Measurements from ENCODE around the gene ZNF438.
"Not testable (repeated sequence)": the region's sequence is repeated elsewhere in the genome, so short reads cannot be mapped to it uniquely, and the experiment has no call there.

Gene ZNF438

DNA sequence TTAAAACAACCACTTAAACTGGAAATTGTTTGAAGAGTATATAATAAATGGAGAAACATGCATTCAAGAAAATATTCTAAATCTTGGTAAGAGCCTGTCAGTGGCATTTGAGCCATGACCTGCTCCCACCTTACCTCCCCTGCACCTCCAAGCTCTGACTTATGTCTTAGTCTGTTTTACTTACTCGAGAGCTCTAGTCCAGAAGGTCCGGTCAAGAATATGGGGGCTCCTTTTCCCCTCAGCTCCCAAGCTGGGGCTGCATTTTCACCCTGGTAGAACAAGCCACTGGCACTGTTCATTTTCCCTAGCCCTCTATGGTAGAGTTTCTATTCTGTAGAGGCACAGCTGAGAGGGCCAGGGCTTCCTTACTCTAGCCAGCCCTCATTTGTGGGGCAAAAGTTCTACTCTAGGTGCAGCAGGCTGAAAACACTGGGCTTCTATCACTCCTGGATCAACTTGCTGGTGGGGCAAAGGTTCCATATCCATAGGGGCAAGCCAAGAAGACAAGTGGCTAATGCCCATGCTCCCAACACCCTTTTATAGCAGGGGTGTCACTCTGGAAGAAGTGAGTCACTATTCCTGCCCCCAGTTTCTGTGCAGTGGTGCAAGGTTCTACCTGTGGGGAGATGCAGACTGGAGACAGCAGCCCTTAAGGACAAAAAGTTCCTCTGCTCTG lies 40.6 kb downstream of the ZNF438 start:
- Mint-ChIP-seq H3K4me1 (ENCODE audit: low read depth) (peaks cover 7% of the 10 kb centered on the region), H3K9me3 (no peaks in the 10 kb centered on the region), H3K36me3 (ENCODE audit: low read depth) (peaks cover 20% of the 10 kb centered on the region), H3K27ac (no peak overlapping the region), H3K4me3 (no peak overlapping the region), H3K27me3 (no peaks in the 10 kb centered on the region)

DNA sequence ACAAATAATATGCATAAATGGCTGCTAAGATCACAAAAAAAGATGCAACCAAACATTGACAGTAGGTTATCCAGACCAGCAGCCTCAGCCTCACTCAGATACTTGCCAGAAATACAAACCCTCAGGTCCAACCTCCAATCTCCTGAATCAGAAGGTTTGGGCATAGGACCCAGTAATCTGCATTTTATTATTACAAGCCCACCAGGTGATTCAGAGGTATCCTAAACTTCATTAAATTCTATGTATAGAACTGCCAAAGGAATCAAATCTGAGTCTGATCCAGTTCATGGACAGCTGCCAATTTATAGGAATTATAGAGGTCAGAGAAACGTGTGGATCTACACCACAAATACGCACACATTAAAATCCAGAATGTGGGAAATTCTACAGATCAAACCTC lies 41.3 kb downstream of the ZNF438 start:
- no peak overlapping the region for H3K4me3 Mint-ChIP-seq
- no peak overlapping the region for H3K27ac Mint-ChIP-seq
- H3K36me3 Mint-ChIP-seq (ENCODE audit: low read depth): peaks cover 14% of the 10 kb centered on the region
- peaks cover 9% of the 10 kb centered on the region for H3K4me1 Mint-ChIP-seq (ENCODE audit: low read depth)
- H3K9me3 Mint-ChIP-seq: no peaks in the 10 kb centered on the region
- no peaks in the 10 kb centered on the region for H3K27me3 Mint-ChIP-seq

DNA sequence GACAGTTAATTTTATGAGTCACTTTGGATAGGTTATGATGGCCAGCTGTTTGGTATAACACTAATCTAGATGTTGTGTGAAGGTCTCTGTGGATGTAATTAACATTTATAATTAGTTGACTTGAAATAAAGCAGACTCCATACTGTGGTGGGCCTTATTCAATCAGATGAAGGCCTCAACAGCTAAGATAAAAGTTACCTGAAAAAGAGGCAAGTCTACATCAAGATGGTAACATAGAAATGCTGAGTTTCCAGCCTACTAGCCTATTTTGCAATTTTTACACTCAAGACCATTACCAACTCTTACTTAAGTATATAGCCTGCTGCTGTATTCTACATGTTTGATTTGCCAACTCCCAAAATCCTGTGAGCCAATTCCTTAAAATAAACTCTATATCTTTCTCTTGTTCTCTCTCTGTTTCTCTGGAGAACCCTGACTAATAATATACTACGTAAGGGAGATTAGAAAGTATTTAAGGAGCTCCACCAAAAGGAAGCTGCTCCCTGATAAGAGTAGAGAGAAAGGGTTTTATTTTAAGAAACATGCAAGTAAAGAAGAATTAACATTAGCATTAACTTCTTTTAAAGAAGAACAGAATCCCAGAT lies 42.7 kb downstream of the ZNF438 start:
- no peaks in the 10 kb centered on the region for H3K27me3 Mint-ChIP-seq
- no peak overlapping the region for H3K4me3 Mint-ChIP-seq
- H3K27ac Mint-ChIP-seq: no peak overlapping the region

DNA sequence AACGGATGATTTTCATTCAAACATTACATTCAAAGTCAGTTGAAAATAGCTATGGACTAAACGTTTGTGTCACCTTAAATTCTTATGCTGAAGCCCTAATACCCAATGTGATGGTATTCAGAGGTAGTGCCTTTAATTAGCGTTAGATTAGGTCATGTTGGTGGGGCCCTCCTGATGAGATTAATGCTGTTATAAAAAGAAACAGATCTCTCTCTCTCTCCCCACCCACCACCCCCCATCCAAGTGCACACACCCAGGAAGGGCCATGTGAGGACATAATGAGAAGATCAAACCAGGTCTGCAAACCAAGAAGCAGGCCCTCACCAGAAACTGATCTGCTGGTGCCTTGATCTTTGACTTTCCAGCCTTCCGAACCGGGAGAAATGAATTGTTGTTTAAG lies 44.2 kb downstream of the ZNF438 start:
- peaks cover 15% of the 10 kb centered on the region for H3K4me1 Mint-ChIP-seq (ENCODE audit: low read depth)
- H3K4me3 Mint-ChIP-seq: no peak overlapping the region
- no peaks in the 10 kb centered on the region for H3K27me3 Mint-ChIP-seq
- peaks cover 7% of the 10 kb centered on the region for H3K36me3 Mint-ChIP-seq (ENCODE audit: low read depth)
- H3K9me3 Mint-ChIP-seq: no peaks in the 10 kb centered on the region
- no peak overlapping the region for H3K27ac Mint-ChIP-seq

More for the DNA sequence above, 42.7 kb downstream of the ZNF438 start:
- Mint-ChIP-seq H3K9me3 (no peaks in the 10 kb centered on the region), H3K4me1 (ENCODE audit: low read depth) (peaks cover 9% of the 10 kb centered on the region), H3K36me3 (ENCODE audit: low read depth) (peaks cover 3% of the 10 kb centered on the region)

DNA sequence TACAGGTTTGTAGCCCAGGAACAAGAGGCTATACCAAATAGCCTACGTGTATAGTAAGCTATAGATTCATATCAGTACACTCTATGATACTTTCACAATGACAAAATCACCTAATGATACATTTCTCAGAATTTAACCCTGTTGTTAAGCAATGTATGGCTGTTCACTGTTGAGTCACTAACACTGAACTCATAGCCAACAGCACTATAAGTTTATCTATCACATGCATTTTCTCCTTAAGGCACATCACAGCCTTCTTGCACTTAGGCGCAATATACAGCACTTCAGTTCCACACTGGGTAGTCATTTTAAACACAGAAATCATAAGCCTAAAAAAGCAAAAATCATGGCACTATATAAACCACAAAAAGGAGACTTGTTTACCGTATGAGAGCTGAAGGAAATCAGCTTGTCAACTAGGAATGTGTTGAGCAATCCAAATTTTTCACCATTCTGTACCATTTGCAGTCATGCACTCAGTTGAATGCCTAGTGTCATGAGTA lies 45.6 kb downstream of the ZNF438 start:
- Mint-ChIP-seq H3K4me1 (ENCODE audit: low read depth) (peaks cover 10% of the 10 kb centered on the region), H3K36me3 (ENCODE audit: low read depth) (peaks cover 7% of the 10 kb centered on the region), H3K27me3 (no peaks in the 10 kb centered on the region), H3K27ac (no peak overlapping the region), H3K4me3 (no peak overlapping the region), H3K9me3 (no peaks in the 10 kb centered on the region)

DNA sequence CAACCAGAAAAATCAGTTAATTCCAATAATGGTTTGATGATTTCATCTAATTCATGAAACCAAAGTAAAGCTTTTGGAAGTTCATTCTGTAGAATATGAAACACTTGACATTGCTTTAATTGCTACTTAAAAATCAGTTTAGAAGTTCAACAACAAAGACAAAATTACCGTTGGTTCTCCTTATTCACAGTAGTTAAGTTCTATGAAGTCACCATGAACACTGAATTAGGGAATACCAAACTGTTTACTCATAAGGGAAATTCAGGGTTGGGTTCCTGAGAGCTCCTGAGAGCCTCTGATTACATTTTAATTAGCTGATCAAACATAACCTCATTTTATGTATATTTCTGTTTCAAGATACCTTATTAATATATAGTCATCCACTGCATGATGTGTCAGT lies 46.2 kb downstream of the ZNF438 start:
- Mint-ChIP-seq H3K27me3 (no peaks in the 10 kb centered on the region), H3K27ac (no peak overlapping the region), H3K4me3 (no peak overlapping the region)

DNA sequence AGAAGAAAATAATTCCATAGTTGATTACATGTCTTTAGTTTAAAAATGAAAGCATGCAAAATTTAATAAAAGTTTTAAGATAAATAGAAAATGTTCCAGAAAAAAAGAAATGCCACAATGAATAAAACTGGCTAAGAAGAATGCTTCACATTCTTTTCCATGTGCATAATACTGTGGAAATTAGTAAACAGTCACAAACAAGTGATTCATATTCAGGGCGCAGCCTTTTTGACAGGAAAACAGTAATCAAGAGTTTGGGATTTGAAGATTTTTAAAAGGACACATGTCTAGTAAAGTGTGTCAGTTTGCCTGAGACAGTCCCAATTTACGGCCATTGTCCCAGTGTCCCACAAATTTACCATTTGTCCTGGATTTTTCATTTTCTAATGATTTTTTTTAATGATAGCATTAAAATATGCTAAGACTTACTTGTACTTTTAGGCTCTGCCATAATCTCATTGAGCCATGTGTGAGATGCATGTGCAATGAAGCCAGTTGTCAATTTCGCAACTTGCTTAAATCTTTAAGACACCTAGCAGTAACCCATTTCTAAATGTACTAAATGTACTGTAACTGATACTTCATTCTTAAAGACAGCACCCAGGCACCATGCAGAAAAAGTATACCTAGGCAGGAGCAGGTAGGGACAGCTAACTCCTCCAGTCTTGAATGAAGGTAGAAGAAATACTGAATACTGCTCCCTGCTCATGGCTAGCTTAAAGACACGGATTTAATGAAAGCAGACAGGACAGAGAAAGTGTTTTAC lies 46.9 kb downstream of the ZNF438 start:
- no peak overlapping the region for H3K27ac Mint-ChIP-seq
- peaks cover 7% of the 10 kb centered on the region for H3K9me3 Mint-ChIP-seq
- H3K4me3 Mint-ChIP-seq: no peak overlapping the region
- H3K36me3 Mint-ChIP-seq (ENCODE audit: low read depth): peaks cover 10% of the 10 kb centered on the region
- H3K27me3 Mint-ChIP-seq: no peaks in the 10 kb centered on the region
- peaks cover 10% of the 10 kb centered on the region for H3K4me1 Mint-ChIP-seq (ENCODE audit: low read depth)

More for the DNA sequence above, 46.2 kb downstream of the ZNF438 start:
- no peaks in the 10 kb centered on the region for H3K9me3 Mint-ChIP-seq
- H3K4me1 Mint-ChIP-seq (ENCODE audit: low read depth): peaks cover 10% of the 10 kb centered on the region
- peaks cover 7% of the 10 kb centered on the region for H3K36me3 Mint-ChIP-seq (ENCODE audit: low read depth)

DNA sequence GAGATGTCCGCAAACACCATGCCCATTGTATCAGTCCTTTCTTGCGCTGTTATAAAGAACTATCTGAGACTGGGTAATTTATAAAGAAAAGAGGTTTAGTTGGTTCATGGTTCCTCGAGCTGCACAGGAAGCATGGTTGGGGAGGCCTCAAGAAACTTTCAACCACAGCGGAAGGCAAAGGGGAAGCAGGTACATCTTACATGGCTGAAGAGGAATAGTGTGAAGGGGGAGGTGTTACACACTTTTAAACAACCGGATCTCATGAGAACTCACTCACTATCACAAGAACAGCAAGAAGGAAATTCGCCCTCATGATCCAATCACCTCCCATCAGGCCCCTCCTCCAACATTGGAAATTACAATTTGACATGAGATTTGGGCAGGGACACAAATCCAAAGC lies 48.5 kb downstream of the ZNF438 start:
- peaks cover 20% of the 10 kb centered on the region for H3K36me3 Mint-ChIP-seq (ENCODE audit: low read depth)
- H3K27me3 Mint-ChIP-seq; H3K4me3 Mint-ChIP-seq; H3K27ac Mint-ChIP-seq; H3K4me1 Mint-ChIP-seq (ENCODE audit: low read depth); H3K9me3 Mint-ChIP-seq: not testable (repeated sequence)

DNA sequence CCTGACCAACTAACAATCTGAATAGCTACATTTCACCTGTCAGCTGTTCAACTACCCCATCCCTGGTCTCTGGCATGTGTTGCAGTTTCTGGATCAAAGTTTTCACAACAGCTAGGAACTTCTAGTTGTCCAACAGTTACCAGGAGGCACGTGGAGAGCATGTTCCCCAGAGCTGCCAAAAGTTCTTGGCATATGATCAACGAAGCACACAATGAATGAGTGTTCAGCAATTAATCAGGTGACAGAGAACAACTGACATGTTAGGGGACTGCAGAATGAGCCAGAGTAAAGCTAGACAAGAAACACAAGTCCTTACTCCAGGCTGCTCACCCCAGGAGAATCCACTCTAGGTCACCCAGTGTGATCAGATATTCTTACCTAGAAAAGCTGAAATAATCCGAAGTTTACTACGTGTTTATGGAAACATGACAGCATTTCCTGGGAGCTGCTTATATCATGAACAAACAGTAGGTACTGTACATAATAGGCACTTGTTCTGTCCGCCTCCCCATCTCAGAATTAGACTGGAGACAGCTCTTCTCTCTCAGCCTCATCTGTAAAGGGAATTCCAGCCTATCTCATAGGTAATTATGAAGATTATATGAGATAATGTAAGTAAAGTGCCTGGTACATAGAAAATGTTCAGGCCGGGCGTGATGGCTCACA lies 50.6 kb downstream of the ZNF438 start:
- Mint-ChIP-seq H3K27me3 (no peaks in the 10 kb centered on the region), H3K4me3 (no peak overlapping the region), H3K9me3 (peaks cover 8% of the 10 kb centered on the region), H3K27ac (no peak overlapping the region), H3K36me3 (ENCODE audit: low read depth) (peaks cover 20% of the 10 kb centered on the region), H3K4me1 (ENCODE audit: low read depth) (peaks cover 7% of the 10 kb centered on the region)

DNA sequence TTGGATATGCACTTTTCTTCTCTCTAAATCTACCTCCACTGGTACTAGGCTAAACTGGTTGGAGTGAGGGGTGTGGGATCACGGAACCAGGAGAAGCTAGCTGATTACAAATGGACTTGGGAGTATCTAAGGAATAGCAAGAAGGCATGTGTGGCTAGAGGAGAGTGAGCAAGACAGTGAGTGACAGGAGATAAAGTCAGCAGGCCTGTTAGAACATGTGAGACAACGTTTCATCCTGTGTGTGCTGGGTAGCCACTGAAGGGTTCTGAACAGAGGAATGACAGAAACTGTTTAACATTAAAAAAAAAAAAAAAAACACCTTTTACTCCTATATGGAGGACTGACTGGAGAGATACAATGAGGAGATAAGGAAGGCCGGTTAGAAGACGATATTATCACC lies 51.7 kb downstream of the ZNF438 start:
- Mint-ChIP-seq H3K27ac (no peak overlapping the region), H3K4me3 (no peak overlapping the region), H3K36me3 (ENCODE audit: low read depth) (peaks cover 20% of the 10 kb centered on the region), H3K9me3 (peaks cover 8% of the 10 kb centered on the region), H3K4me1 (ENCODE audit: low read depth) (peaks cover 6% of the 10 kb centered on the region), H3K27me3 (no peaks in the 10 kb centered on the region)

DNA sequence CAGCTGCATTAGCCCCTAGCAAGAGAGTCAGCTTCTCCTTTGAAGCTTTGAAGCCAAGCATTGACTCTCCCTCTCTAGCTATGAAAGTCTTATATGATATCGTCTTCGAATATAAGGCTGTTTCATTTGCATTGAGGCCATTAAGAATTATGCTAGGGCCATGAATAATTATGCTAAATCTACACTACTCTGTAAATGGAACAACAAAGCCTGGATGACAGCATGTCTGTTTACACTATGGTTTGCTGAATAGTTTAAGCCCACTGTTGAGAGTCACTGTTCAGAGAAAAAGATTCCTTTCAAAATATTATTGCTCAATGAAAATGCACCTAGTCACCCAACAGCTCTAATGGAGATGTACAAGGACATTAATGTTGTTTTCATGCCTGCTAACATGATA lies 52.8 kb downstream of the ZNF438 start:
- Mint-ChIP-seq H3K4me3 (no peak overlapping the region), H3K36me3 (ENCODE audit: low read depth) (peaks cover 20% of the 10 kb centered on the region), H3K4me1 (ENCODE audit: low read depth) (peaks cover 6% of the 10 kb centered on the region), H3K9me3 (peaks cover 8% of the 10 kb centered on the region), H3K27me3 (no peaks in the 10 kb centered on the region), H3K27ac (no peak overlapping the region)

DNA sequence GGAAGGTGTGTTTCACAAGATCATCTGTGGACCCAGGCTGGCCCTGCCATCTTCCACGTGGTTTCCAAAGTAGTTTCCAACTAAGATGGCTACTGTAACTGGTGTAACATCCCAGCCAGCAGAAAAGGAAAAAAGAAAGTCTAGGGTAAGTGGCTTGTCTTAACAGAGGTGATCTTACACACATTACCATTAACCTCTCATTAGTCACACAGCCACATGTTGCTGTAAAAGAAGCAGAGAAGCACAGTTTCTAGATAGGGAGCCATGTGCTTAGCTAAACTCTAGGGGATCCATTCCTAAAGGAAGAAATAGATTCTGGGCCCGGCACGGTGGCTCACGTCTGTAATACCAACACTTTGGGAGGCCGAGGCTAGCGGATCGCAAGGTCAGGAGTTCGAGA lies 54.3 kb downstream of the ZNF438 start:
- Mint-ChIP-seq H3K27me3 (no peaks in the 10 kb centered on the region), H3K36me3 (ENCODE audit: low read depth) (peaks cover 13% of the 10 kb centered on the region), H3K4me1 (ENCODE audit: low read depth) (no peaks in the 10 kb centered on the region), H3K27ac (no peak overlapping the region), H3K9me3 (peaks cover 8% of the 10 kb centered on the region), H3K4me3 (no peak overlapping the region)

DNA sequence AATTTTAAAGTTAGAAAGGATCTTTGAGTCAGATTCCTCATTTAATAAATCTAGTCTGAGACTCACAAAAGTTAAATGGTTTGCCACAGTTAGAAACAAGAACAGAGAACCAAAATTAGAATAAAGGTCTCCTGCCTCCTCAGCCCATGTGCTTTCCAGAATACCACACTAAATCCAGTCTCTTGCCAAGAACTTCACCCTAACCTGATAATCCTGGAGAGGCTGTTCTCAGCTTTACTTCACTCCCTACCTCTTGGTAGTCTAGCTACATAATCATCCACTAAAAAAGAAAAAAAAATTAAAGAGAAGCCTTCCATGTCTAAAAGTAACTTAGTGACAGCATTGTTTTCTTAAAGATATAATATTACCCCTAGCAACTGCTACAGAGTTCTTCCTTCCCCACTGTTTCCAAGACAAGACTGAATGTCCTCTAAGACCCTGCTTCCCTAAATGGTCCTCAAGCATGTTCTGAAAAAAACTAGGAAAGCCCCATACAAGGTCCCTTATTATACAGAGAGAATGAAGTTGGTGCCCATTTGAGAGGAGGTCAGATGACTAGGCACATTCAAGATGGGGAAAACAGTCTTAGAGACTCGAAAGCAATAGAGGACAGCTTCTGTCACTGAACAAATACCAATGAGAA lies 56.8 kb downstream of the ZNF438 start:
- no peak overlapping the region for H3K27ac Mint-ChIP-seq
- H3K4me1 Mint-ChIP-seq (ENCODE audit: low read depth): peaks cover 1% of the 10 kb centered on the region
- H3K27me3 Mint-ChIP-seq: no peaks in the 10 kb centered on the region
- no peak overlapping the region for H3K4me3 Mint-ChIP-seq
- H3K9me3 Mint-ChIP-seq: peaks cover 3% of the 10 kb centered on the region
- H3K36me3 Mint-ChIP-seq (ENCODE audit: low read depth): peaks cover 12% of the 10 kb centered on the region

DNA sequence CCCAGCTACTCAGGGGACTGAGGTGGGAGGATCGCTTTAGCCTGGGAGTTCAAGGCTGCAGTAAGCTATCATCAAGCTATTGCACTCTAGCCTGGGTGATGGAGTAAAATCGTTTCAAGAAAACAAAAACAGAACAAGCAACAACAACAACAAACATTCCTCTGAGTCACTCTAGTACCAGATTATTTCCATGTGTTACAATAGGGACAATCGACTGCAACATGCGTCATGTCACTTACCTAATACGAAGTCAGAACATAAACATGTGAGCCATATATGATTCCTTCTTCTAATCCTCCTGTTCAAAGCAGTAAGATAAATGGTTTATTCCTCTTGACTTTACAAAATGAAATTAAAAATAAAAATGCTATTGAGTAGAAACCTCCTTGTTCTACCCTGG lies 57.3 kb downstream of the ZNF438 start:
- H3K4me1 Mint-ChIP-seq (ENCODE audit: low read depth): peaks cover 7% of the 10 kb centered on the region
- H3K27ac Mint-ChIP-seq: no peak overlapping the region
- H3K36me3 Mint-ChIP-seq (ENCODE audit: low read depth): peaks cover 8% of the 10 kb centered on the region
- H3K4me3 Mint-ChIP-seq: no peak overlapping the region
- no peaks in the 10 kb centered on the region for H3K27me3 Mint-ChIP-seq
- no peaks in the 10 kb centered on the region for H3K9me3 Mint-ChIP-seq

Data from stimulated activated naive CD8-positive, alpha-beta T cell treated with anti-CD3 and anti-CD28 coated beads, Interleukin-15, Interleukin-2, amounts not matched to agents 100 ng/mL and 50 ng/mL, for 24 hours (primary cell).